ENCODE data around the gene ADCK2.
"Not testable (repeated sequence)": the region's sequence is repeated elsewhere in the genome, so short reads cannot be mapped to it uniquely, and the experiment has no call there.

ADCK2 gene

DNA sequence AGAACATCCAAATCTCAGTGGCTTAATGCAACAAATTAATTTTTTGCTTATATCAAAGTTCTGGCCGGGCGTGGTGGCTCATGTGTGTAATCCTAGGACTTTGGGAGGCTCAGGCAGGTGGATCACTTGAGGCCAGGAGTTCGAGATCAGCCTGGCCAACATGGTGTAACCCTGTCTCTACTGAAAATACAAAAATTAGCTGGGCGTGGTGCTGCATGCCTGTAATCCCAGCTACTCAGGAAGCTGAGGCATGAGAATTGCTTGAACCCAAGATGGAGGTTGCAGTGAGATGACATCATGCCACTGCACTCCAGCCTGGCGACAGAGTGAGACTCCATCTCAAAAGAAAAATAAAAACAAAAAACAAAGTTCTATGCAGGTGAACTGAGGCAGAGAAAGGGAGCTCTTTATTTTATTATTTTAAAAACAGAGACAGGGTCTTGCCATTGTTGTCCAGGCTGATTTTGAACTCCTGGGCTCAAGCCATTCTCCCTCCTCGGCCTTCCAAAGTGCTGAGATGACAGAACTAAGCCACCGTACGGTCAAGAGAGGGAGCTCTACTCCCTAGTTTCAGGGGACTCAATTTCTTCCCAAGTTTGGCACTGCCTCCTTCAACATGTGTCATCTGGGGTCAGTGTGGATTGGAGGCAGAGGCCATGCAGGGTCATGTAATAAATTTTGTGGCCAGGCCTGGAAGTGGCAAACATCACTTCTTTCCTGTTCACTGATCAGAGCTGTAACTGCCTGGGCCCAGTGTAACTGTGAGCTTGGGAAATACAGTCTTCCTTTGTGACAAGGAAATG lies 2.4 kb downstream of the ADCK2 start:
- DNase-seq: peak; percentile 70

- no peak for DNase-seq
Measured at GRCh38 chr7:140675726-140676125, 3.0 kb downstream of the ADCK2 start.

GRCh38 chr7:140676306-140676705 lies 3.6 kb downstream of the ADCK2 start:
- no peak for DNase-seq

- not testable (repeated sequence) for DNase-seq
Measured at GRCh38 chr7:140676956-140677355, 4.2 kb downstream of the ADCK2 start.

- DNase-seq: no peak
Measured at GRCh38 chr7:140677496-140677895, 4.8 kb downstream of the ADCK2 start.

GRCh38 chr7:140678081-140678815 lies 5.5 kb downstream of the ADCK2 start:
- no peak for DNase-seq

DNA sequence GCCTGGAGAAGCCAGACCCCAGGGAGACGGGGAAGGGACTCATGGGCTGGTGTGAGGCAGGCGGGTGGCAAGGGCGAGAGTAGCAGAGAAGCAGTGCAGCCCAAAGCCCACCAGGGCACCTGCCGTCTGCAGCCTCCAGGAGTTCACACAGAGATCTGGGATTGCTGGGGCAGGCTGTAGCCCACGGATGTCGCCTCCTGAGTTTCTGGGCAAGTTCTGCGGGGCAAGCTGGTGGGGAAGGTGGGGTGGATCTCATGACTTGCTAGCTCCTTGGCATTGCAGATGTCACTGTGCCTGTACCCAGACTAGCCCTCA lies 6.0 kb downstream of the ADCK2 start:
- DNase-seq: no peak

DNA sequence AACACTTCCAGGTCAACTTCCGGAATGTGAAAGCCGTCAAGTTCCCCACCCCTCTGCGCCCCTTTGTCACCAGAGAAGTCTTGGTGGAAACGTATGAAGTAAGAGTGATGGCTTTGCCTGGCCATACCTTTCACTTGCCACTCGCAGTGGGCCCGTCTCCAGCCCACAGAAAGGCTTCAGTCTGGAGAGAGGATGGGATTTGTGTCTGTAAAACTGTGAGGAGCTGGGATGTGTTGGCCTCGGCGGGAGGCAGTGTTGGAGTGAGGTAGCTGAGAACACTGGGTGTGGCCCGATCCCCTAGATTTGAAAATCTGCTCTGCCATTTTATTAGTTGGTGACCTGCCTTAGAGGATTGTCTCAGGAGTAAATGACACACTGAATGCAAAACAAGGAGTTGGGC lies 6.4 kb downstream of the ADCK2 start:
- no peak for DNase-seq

DNA sequence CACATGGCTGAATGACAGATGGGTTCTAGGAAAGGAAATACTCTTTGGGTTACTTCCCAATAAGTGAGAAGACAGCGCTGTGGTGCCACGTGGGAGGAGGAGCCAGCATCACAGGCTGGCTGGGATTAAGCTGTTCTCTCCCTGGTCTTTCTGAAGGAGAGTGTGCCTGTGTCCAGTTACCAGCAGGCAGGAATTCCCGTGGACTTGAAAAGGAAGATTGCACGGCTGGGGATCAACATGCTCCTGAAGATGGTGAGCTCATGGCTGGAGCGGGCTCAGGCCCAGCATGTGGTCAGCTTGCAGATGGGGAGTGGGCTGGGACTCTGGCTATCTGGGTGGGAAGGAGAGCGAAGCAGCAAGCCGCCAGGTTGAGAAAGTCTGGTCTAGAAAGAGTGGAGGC lies 8.1 kb downstream of the ADCK2 start:
- no peak for DNase-seq

DNA sequence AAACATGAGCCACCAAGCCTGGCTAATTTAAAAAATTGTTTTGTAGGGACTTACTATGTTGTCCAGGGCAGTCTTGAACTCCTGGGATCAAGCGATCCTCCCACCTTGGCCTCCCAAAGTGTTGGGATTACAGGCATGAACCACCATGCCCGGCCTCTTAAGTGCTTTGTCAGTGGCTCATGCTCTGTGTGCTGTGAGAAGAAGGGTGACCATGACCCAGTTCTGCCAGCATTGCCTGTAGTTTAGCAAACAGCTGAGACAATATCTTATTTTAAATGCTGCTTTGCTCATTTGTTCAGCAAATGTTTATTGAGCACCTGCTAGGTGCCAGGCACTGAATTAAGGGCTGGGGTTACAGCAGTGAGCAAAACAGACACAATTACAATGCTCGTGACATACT lies 9.0 kb downstream of the ADCK2 start:
- DNase-seq: no peak

DNA sequence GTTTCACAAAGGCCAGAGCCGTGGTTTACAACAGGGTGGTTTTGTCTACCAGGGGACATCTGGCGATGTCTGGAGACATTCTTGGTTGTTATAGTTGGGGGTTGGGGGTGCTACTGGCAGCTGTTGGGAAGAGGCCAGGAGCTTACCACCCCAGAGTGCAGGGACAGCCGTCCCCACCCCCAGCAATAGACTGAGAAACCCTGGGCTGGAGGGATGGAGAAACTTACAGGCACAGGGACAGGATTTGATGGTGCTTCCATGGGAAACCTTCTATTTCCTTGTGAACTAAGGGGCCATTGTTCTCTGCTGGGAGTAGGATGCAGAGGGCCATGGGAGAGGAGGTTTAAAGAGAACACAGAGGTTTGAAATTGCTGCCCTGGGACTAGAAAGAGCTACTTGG lies 10.9 kb downstream of the ADCK2 start:
- DNase-seq: no peak

- DNase-seq: no peak
Measured at GRCh38 chr7:140684066-140684950, 11.6 kb downstream of the ADCK2 start.

- DNase-seq: no peak
Measured at GRCh38 chr7:140685407-140686087, 12.8 kb downstream of the ADCK2 start.

DNA sequence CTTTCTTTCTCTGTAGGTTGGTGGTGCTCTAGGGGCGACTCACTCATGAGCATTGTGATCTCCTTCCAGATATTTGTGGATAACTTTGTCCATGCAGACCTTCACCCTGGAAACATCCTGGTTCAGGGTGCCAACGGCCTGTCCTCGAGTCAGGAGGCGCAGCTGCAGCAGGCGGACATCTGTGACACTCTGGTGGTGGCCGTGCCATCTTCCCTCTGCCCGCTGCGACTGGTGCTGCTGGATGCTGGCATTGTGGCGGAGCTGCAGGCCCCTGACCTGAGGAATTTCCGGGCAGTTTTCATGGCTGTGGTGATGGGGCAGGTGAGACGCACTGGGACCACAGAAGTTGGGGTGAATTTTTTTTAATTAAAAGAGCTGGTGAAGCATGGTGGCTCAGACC lies 14.2 kb downstream of the ADCK2 start:
- no peak for DNase-seq

GRCh38 chr7:140688341-140688740 lies 15.6 kb downstream of the ADCK2 start:
- DNase-seq: no peak

- no peak for DNase-seq
Measured at GRCh38 chr7:140689199-140690152, 16.7 kb downstream of the ADCK2 start.

DNA sequence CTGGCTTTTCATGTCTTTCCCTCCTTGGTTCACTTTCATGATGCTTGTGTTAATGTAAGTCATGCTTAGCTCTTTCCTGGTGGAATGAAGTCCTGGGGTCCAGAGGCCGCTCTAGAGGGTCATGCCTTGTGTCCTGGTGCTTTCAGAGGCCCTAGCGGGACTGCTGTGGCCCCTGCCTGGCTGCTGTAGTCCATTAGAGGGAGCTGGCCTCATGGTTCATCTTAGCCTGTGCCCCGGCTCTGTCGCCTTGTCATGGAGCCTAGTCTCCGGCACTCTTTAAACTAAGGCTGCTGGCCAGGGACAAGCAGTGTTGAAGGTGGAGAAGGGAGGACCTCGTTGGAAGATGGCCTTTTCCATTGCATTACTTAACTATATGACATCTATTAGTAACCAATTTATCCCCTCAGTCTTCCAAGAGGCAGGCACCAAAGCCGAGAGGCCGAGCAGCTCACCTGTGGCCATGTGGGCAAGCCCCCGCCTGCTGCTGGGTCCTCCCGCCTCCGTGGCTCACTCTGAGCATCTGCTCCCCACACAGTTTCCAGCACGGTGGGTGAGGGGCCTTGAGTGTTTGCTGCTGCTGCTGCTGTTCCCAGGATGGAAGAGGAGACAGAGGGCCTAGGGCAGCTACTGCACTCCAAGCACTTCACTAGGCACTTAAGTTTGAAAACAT lies 18.8 kb downstream of the ADCK2 start:
- DNase-seq: no peak

GRCh38 chr7:140693849-140694248 lies 21.1 kb downstream of the ADCK2 start:
- not testable (repeated sequence) for DNase-seq

- DNase-seq: no peak
Measured at GRCh38 chr7:140694592-140694991, 21.8 kb downstream of the ADCK2 start.

- DNase-seq: no peak
Measured at GRCh38 chr7:140695381-140695780, 22.6 kb downstream of the ADCK2 start.

- DNase-seq: peak; percentile 92
Measured at GRCh38 chr7:140696024-140696679, 23.4 kb downstream of the ADCK2 start.
